Central memory CD8-positive, alpha-beta T cell (primary cell): ENCODE measurements around the gene MRPS7.

Experiments used
- ATAC-seq: fragments of 150-1000 bp; cut with Tn5 transposase; replicated peaks from 2 replicates; pipeline ENCODE4 v1.10.0; 2022; ENCODE audit warnings: mild to moderate bottlenecking, moderate FRiP score, moderate number of reproducible peaks; ENCODE audit not compliant: poor library complexity, severe bottlenecking; ENCODE audit errors: extremely low read depth
- DNase-seq, 2 donors: peaks; one replicate each; pipeline ENCODE4 v3.0.0; 2021; ENCODE audit warnings: low spot score in 2 of 2
- H3K27ac Mint-ChIP-seq: one replicate; pipeline ENCODE4 v1.8.0; 2022; ENCODE audit warnings: low read depth, mild to moderate bottlenecking, moderate library complexity, mixed read lengths
- H3K27me3 Mint-ChIP-seq: one replicate; pipeline ENCODE4 v1.8.0; 2022; ENCODE audit warnings: mixed read lengths
- H3K36me3 Mint-ChIP-seq: one replicate; pipeline ENCODE4 v1.8.0; 2022; ENCODE audit warnings: mild to moderate bottlenecking, moderate library complexity, mixed read lengths; ENCODE audit not compliant: insufficient read depth
- H3K4me1 Mint-ChIP-seq: one replicate; pipeline ENCODE4 v1.8.0; 2022; ENCODE audit warnings: mixed read lengths
- H3K4me3 Mint-ChIP-seq: one replicate; pipeline ENCODE4 v1.8.0; 2022; ENCODE audit warnings: mild to moderate bottlenecking, moderate library complexity, mixed read lengths
- H3K9me3 Mint-ChIP-seq: one replicate; pipeline ENCODE4 v1.8.0; 2022; ENCODE audit warnings: mixed read lengths

MRPS7 gene

GRCh38 chr17:75313941-75314551, 52.4 kb downstream of the MRPS7 start:
- no peak for DNase-seq
- peaks cover 6% of the 10 kb centered on the region for H3K4me1 Mint-ChIP-seq
- H3K27me3 Mint-ChIP-seq = no peaks in the 10 kb centered on the region
- no peak for ATAC-seq
- peak overlapping the region; percentile 79 for H3K27ac Mint-ChIP-seq
- H3K9me3 Mint-ChIP-seq = no peaks in the 10 kb centered on the region
- H3K36me3 Mint-ChIP-seq = peaks cover 12% of the 10 kb centered on the region
- H3K4me3 Mint-ChIP-seq = no peak overlapping the region

GRCh38 chr17:75315541-75316243, 54.0 kb downstream of the MRPS7 start:
- Mint-ChIP-seq H3K9me3 (no peaks in the 10 kb centered on the region), H3K4me1 (peaks cover 6% of the 10 kb centered on the region), H3K27me3 (no peaks in the 10 kb centered on the region), H3K27ac (no peak overlapping the region), H3K4me3 (no peak overlapping the region), H3K36me3 (peaks cover 27% of the 10 kb centered on the region)
- no peak for DNase-seq
- no peak for ATAC-seq
